Kidney epithelial cell (primary cell): Measurements from ENCODE around the gene PHF2. TPM values are rescaled to one million over a fixed set of nuclear protein-coding genes. Genes with fewer than 3 reads are reported as not detected.

Source experiments
- DNase-seq: peaks from one replicate; pipeline ENCODE4 v3.0.0-alpha.2; 2010; ENCODE audit warnings: low read depth
- H3K27me3 ChIP-seq: 2 replicates; pipeline ENCODE4 v1.6.0; 2011; ENCODE audit warnings: low read length; ENCODE audit not compliant: control insufficient read depth, insufficient read depth
- H3K36me3 ChIP-seq: 2 replicates; pipeline ENCODE4 v1.5.1; 2011; ENCODE audit warnings: low read length; ENCODE audit not compliant: control insufficient read depth, insufficient read depth
- H3K4me3 ChIP-seq: 2 replicates; pipeline ENCODE4 v1.5.1; 2011; ENCODE audit warnings: low read depth, mild to moderate bottlenecking, control low read depth, low read length
- CTCF ChIP-seq: IDR thresholded peaks from 2 replicates; pipeline ENCODE4 v1.5.1; 2011; ENCODE audit warnings: mild to moderate bottlenecking, moderate library complexity, low read length, control low read depth, inconsistent platforms; ENCODE audit not compliant: insufficient read depth, poor library complexity, severe bottlenecking
- total RNA-seq: library from RNA; depleted of rRNA; stranded (reverse); fragments of >200 nt; gene quantifications from 2 replicates; pipeline ENCODE4 v1.2.3, GENCODE V29; 2015

The PHF2 gene
- total RNA-seq, 1 donor from 2014 or later: 20.4 TPM

DNA sequence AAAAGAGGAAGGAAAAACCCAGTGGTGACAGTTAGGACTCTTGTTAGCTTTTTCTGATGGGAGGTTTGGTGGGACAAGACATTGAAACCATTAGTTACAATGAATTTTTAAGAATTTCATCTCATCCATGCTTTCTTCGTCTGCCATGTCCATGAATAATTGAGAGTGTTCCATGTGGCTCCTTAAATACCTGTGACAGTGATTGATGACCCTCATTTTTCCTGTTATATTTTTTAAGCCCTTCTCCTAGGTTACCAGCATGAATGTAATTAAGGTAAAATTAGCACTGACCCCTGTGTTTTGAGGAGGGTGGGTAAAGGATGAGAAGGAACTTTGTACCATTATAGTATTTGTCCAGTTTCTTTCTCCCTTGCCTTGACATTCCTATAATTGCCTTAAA lies 23.5 kb upstream of the PHF2 start:
- no peak overlapping the region for H3K4me3 ChIP-seq
- no peaks in the 10 kb centered on the region for H3K27me3 ChIP-seq
- TF ChIP-seq CTCF: no peak
- no peaks in the 10 kb centered on the region for H3K36me3 ChIP-seq
- DNase-seq: no peak

DNA sequence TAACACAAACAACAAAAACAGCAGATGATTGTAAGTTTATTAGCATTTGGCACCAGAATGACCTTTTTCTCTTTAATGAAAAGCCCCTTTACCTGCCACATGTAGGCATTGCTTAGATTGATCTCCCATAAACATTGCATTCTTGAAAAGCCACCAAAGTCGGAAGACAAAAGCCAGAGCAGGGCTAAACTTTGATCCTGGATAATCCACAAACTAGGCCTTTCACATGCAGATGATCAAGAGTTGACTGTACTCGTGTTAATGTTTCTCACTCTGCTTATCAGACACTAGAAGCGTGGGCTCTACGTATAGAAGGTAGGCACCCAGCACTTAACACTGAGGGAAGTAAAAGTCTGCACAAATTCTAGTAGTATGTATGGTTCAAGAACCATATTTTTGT lies 21.0 kb upstream of the PHF2 start:
- no peak for TF ChIP-seq CTCF
- Histone ChIP-seq H3K4me3 (no peak overlapping the region), H3K36me3 (peaks cover 1% of the 10 kb centered on the region), H3K27me3 (no peaks in the 10 kb centered on the region)
- no peak for DNase-seq

- H3K4me3 ChIP-seq: no peak overlapping the region
- no peak for TF ChIP-seq CTCF
- DNase-seq: no peak
- H3K27me3 ChIP-seq: no peaks in the 10 kb centered on the region
- peaks cover 4% of the 10 kb centered on the region for H3K36me3 ChIP-seq
Observed at GRCh38 chr9:93557366-93558137, 18.8 kb upstream of the PHF2 start.

GRCh38 chr9:93558503-93558902 lies 17.9 kb upstream of the PHF2 start:
- Histone ChIP-seq H3K27me3 (no peaks in the 10 kb centered on the region), H3K36me3 (peaks cover 6% of the 10 kb centered on the region), H3K4me3 (no peak overlapping the region)
- no peak for TF ChIP-seq CTCF
- no peak for DNase-seq

GRCh38 chr9:93560991-93561390 lies 15.4 kb upstream of the PHF2 start:
- H3K4me3 ChIP-seq: no peak overlapping the region
- peaks cover 6% of the 10 kb centered on the region for H3K36me3 ChIP-seq
- H3K27me3 ChIP-seq: no peaks in the 10 kb centered on the region
- no peak for TF ChIP-seq CTCF
- DNase-seq: no peak

DNA sequence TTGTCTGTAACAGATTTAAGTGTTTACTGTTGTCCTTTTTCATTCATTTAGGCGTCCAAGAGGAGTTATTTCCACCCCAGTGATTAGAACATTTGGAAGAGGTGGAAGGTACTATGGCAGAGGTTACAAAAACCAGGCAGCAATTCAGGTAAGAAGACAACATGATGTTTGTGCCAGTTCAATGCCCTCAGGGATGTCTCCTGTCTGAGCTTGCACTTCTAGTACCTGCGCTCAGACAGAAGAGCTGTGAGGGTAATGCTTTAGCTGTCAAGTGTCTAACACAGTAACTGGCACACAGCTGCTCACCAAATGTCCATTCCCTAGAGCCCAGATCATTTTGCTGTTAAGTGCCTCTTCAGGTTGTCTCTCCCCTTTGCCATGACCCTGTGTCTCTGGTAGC lies 14.2 kb upstream of the PHF2 start:
- TF ChIP-seq CTCF: no peak
- Histone ChIP-seq H3K4me3 (no peak overlapping the region), H3K36me3 (peaks cover 6% of the 10 kb centered on the region), H3K27me3 (no peaks in the 10 kb centered on the region)
- no peak for DNase-seq
